Mesodermal cell (in vitro differentiated cells): ENCODE data around the gene APOM.

ENCODE experiments used
- H3K27ac ChIP-seq: 2 replicates; pipeline ENCODE4 v1.7.0; 2013; ENCODE audit warnings: mild to moderate bottlenecking, low read depth, low read length, moderate library complexity; ENCODE audit not compliant: severe bottlenecking
- H3K36me3 ChIP-seq: 2 replicates; pipeline ENCODE4 v1.7.1; 2013; ENCODE audit warnings: mild to moderate bottlenecking, low read length, moderate library complexity; ENCODE audit not compliant: control insufficient read depth, insufficient read depth
- H3K4me1 ChIP-seq: one replicate; pipeline ENCODE4 v1.7.1; 2013; ENCODE audit warnings: mild to moderate bottlenecking, low read length; ENCODE audit not compliant: insufficient read depth, control insufficient read depth, poor library complexity, severe bottlenecking
- H3K4me3 ChIP-seq: 2 replicates; pipeline ENCODE4 v1.7.0; 2013; ENCODE audit warnings: low read length, control low read depth, mild to moderate bottlenecking; ENCODE audit not compliant: insufficient read depth, poor library complexity, severe bottlenecking; ENCODE audit errors: extremely low read depth
- H3K9me3 ChIP-seq: 2 replicates; pipeline ENCODE4 v1.7.1; 2013; ENCODE audit warnings: mild to moderate bottlenecking, low read length, moderate library complexity; ENCODE audit not compliant: control insufficient read depth
- WGBS, 2 experiments: methylation state at CpG; one replicate each; pipeline ENCODE4 v1.1.5; 2013; ENCODE audit warnings: missing lambda C conversion rate in 2 of 2; ENCODE audit not compliant: insufficient coverage in 2 of 2; 5-methylcytosine and 5-hydroxymethylcytosine counted together

The APOM gene

DNA sequence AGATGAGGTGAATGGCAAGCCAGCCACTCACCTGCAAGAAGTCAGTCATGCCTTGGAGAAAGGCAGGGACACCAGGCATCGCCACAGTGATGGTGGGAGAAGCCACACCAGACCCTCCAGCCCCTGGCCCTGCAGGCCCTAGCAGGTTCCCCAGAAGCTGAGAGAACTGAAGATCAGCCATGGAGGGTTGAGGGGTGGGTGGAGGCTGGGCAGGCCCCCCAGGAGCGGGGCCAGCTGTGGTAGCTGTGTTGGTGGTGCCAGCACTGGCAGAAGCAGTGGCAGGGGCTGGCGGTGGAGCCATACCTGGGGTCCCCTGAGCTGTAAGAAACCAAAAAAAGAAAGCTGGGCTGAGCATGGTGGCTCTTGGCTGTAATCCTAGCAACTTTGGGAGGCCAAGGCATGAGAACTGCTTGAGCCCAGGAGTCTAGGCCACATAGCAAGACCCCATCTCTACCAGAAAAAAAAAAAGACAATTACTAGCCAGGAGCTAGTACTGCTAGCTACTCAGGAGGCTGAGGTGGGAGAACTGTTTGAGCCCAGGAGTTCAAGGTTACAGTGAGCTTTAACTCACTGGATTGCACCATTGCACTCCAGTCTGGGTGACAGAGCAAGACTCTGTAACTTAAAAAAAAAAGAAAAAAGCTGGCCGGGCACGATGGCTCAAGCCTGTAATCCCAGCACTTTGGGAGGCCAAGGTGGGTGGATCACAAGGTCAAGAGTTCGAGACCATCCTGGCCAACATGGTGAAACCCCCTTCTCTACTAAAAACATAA lies 12.7 kb upstream of the APOM start:
- no peak overlapping the region for H3K4me3 ChIP-seq
- no peaks in the 10 kb centered on the region for H3K9me3 ChIP-seq
- 90 to 95% methylated on average over 3 to 5 of the region's 6 CpGs for WGBS, 2 experiments
- peaks cover 96% of the 10 kb centered on the region for H3K36me3 ChIP-seq
- no peaks in the 10 kb centered on the region for H3K4me1 ChIP-seq
- H3K27ac ChIP-seq = no peak overlapping the region

- Histone ChIP-seq H3K9me3 (no peaks in the 10 kb centered on the region), H3K36me3 (peaks cover 96% of the 10 kb centered on the region), H3K27ac (no peak overlapping the region), H3K4me3 (no peak overlapping the region), H3K4me1 (no peaks in the 10 kb centered on the region)
- 94 to 98% methylated on average over 7 to 11 of the region's 17 CpGs for WGBS, 2 experiments
Measured at GRCh38 chr6:31643818-31644454, 11.8 kb upstream of the APOM start.

DNA sequence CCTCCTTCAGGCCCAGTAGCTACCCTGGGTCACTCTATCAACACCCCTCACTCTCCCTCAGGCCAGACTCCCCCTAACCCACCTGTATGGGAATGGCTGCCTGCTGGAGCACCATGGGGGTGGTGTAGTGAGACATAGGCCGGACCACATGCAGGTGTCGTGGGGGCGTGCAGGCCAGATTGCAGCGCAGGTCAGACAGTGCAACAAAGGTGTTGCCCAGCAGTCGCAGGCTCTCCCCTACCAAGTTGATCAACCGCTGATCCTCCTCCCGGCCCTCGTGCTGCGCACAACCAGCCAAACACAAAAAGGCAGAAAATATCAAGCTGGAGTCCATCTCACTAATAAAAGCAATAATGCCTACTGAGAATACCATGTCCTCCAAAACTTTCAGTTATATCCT lies 10.4 kb upstream of the APOM start:
- Histone ChIP-seq H3K9me3 (no peaks in the 10 kb centered on the region), H3K36me3 (peaks cover 96% of the 10 kb centered on the region), H3K4me1 (no peaks in the 10 kb centered on the region), H3K4me3 (no peak overlapping the region), H3K27ac (no peak overlapping the region)
- WGBS, 2 experiments = 94 to 97% methylated on average over 8 of the region's 9 CpGs

DNA sequence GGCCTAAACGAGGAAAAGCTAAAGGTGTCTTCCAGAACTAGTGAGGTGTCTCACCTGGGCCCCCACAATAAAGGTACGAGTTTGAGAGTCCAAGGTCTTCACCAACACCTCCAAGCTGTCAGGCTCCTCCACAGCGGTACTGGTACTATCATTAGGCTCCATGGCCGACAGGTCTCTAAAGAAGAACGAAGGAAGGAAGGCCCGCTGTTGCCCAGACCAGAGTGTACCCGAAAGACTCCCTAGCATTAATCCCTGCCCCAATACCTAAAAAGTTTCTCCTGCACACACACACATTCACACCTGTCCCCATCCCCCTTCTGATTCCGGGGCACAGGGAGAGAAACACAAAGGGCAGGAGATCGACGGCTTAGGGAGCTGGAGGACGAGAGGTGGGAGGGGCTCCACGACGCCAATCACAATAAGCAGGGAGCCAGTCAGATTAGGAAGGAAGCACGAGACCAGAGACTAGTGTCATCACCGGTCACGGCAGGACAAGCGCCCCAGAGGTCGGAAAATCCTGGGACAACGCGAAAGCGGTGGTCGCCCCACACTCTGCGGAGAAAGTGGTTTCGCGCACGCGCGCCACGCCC lies 4.0 kb upstream of the APOM start:
- 3 to 7% methylated on average over 17 to 20 of the region's 29 CpGs for WGBS, 2 experiments
- H3K27ac ChIP-seq = peak overlapping the region; percentile 99

DNA sequence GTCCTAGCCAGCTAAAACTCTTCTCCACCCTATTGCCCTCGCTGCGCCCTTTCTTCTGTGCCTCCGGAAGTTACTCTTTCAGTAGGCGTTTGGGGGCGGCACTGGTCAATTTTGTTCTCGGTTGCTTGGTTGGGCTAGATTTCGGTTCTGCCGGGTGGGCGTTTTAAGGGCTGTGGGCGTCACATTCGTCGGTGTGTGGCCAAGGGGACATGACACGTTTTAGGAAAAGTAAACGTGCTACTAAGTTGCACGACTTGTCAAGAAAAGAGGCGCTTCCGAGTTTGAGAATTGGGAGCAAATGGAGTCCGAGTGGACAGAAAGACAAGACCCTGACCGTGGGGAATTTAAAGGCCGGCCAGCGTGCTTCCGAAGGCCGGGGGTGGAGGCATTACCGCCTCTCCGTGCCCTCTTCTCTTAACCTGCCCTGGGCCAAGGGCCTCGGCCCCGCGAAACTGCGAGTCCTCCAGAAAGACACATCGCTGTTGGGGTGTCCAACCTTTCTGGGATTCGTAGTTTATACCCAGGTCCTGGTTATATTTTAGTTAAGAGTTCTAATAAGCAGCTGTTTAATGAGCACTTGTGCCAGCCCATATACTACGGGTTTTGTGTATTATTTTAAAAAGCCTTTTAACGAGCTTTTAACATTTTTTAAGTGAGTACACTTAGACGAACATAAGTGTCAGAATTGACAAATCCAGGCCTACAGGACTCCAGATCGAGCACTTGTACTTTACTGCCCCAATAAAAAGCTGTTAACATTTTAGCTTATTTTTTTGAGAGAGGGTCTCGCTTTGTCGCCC lies 2.6 kb upstream of the APOM start:
- whole genome bisulfite sequencing, 2 experiments = 17 to 22% methylated on average over 26 to 27 of the region's 37 CpGs
- peaks cover 11% of the 10 kb centered on the region for H3K4me1 ChIP-seq
- H3K27ac ChIP-seq = peak overlapping the region; percentile 99
- H3K4me3 ChIP-seq = peak overlapping the region; percentile 92
- H3K9me3 ChIP-seq = no peaks in the 10 kb centered on the region
- H3K36me3 ChIP-seq = peaks cover 39% of the 10 kb centered on the region

More for the DNA sequence above, 4.0 kb upstream of the APOM start:
- peak overlapping the region; percentile 92 for H3K4me3 ChIP-seq
- peaks cover 48% of the 10 kb centered on the region for H3K36me3 ChIP-seq
- peaks cover 11% of the 10 kb centered on the region for H3K4me1 ChIP-seq
- no peaks in the 10 kb centered on the region for H3K9me3 ChIP-seq

- WGBS, 2 experiments = 92% methylated on average over 5 to 6 of the region's 8 CpGs
- H3K9me3 ChIP-seq = no peaks in the 10 kb centered on the region
Measured at GRCh38 chr6:31654574-31655348, 933 bp upstream of the APOM start.

GRCh38 chr6:31657406-31658157 lies 1.9 kb downstream of the APOM start:
- H3K9me3 ChIP-seq = no peaks in the 10 kb centered on the region
- peaks cover 17% of the 10 kb centered on the region for H3K4me1 ChIP-seq
- no peak overlapping the region for H3K27ac ChIP-seq
- H3K36me3 ChIP-seq = peaks cover 36% of the 10 kb centered on the region
- H3K4me3 ChIP-seq = no peak overlapping the region
- whole genome bisulfite sequencing, 2 experiments = 80 to 96% methylated on average over 1 to 2 of the region's 6 CpGs

More at GRCh38 chr6:31654574-31655348, 933 bp upstream of the APOM start:
- H3K4me3 ChIP-seq = no peak overlapping the region
- H3K27ac ChIP-seq = no peak overlapping the region
- peaks cover 23% of the 10 kb centered on the region for H3K4me1 ChIP-seq
- peaks cover 34% of the 10 kb centered on the region for H3K36me3 ChIP-seq

- Histone ChIP-seq H3K27ac (no peak overlapping the region), H3K4me3 (no peak overlapping the region), H3K36me3 (peaks cover 42% of the 10 kb centered on the region), H3K4me1 (peaks cover 21% of the 10 kb centered on the region), H3K9me3 (no peaks in the 10 kb centered on the region)
- 83 to 100% methylated on average over 2 of the region's 4 CpGs for WGBS, 2 experiments
Measured at GRCh38 chr6:31658158-31658688, 2.5 kb downstream of the APOM start.

- Histone ChIP-seq H3K27ac (no peak overlapping the region), H3K36me3 (peaks cover 48% of the 10 kb centered on the region), H3K9me3 (no peaks in the 10 kb centered on the region), H3K4me3 (peak overlapping the region; percentile 84), H3K4me1 (peaks cover 26% of the 10 kb centered on the region)
- 95 to 100% methylated on average over 11 to 13 of the region's 13 CpGs for WGBS, 2 experiments
Measured at GRCh38 chr6:31658983-31659648, 3.4 kb downstream of the APOM start.
